MM.1S (cell line): Measurements from ENCODE around the gene PNMA8C.

ENCODE experiments used
- DNase-seq: peaks from one replicate; pipeline ENCODE4 v3.0.0-alpha.2; 2015
- H2AFZ ChIP-seq: fragments of 300-600 bp; sonication (generic); 2 replicates; pipeline ENCODE4 v1.6.0; 2016; ENCODE audit warnings: antibody characterized with exemption, low read length
- H3F3A ChIP-seq: fragments of 300-600 bp; sonication (generic); 2 replicates; pipeline ENCODE4 v1.6.1; 2016; ENCODE audit warnings: mild to moderate bottlenecking, antibody characterized with exemption, low read length, moderate library complexity, mixed read lengths; ENCODE audit not compliant: insufficient read depth
- H3K27ac ChIP-seq: fragments of 300-600 bp; sonication (generic); 2 replicates; pipeline ENCODE4 v1.5.1; 2016; ENCODE audit warnings: mild to moderate bottlenecking, low read length
- H3K27me3 ChIP-seq: fragments of 300-600 bp; sonication (generic); replicated peaks from 2 replicates; pipeline ENCODE4 v1.6.0; 2016; ENCODE audit warnings: low read length; ENCODE audit not compliant: insufficient read depth
- H3K36me3 ChIP-seq: fragments of 300-600 bp; sonication (generic); replicated peaks from 2 replicates; pipeline ENCODE4 v1.6.1; 2016; ENCODE audit warnings: mild to moderate bottlenecking, low read length, mixed read lengths; ENCODE audit not compliant: insufficient read depth
- H3K4me1 ChIP-seq: fragments of 300-600 bp; sonication (generic); 2 replicates; pipeline ENCODE4 v1.6.1; 2016; ENCODE audit warnings: low read length, mixed read lengths
- H3K4me2 ChIP-seq: fragments of 300-600 bp; sonication (generic); 2 replicates; pipeline ENCODE4 v1.6.0; 2016; ENCODE audit warnings: low read depth, low read length
- H3K4me3 ChIP-seq: fragments of 300-600 bp; sonication (generic); 2 replicates; pipeline ENCODE4 v1.5.1; 2016; ENCODE audit warnings: low read length, mixed read lengths
- H3K79me2 ChIP-seq: fragments of 300-600 bp; sonication (generic); 2 replicates; pipeline ENCODE4 v1.6.1; 2016; ENCODE audit warnings: mixed run types, low read length, mixed read lengths
- H3K9ac ChIP-seq: fragments of 300-600 bp; sonication (generic); 2 replicates; pipeline ENCODE4 v1.6.1; 2016; ENCODE audit warnings: low read length, mixed read lengths
- H3K9me2 ChIP-seq: fragments of 300-600 bp; sonication (generic); replicated peaks from 2 replicates; pipeline ENCODE4 v1.6.1; 2016; ENCODE audit warnings: mild to moderate bottlenecking, low read length, mixed read lengths; ENCODE audit not compliant: insufficient read depth
- H3K9me3 ChIP-seq: fragments of 300-600 bp; sonication (generic); replicated peaks from 2 replicates; pipeline ENCODE4 v1.6.1; 2016; ENCODE audit warnings: mild to moderate bottlenecking, low read length, mixed read lengths; ENCODE audit not compliant: insufficient read depth
- H4K20me1 ChIP-seq: fragments of 300-600 bp; sonication (generic); 2 replicates; pipeline ENCODE4 v1.6.1; 2016; ENCODE audit warnings: mild to moderate bottlenecking, low read length, moderate library complexity, mixed read lengths; ENCODE audit not compliant: insufficient read depth
- EZH2 ChIP-seq: fragments of 300-600 bp; sonication (generic); optimal IDR thresholded peaks from 2 replicates; pipeline ENCODE3; 2017; ENCODE audit warnings: low read depth, mild to moderate bottlenecking, antibody characterized with exemption, low read length, mixed read lengths
- EZH2phosphoT487 ChIP-seq: fragments of 300-600 bp; sonication (generic); IDR thresholded peaks from 2 replicates; pipeline ENCODE4 v1.6.1; 2018; ENCODE audit warnings: antibody characterized with exemption, low read length
- TF ChIP-seq, protein P1 (sequence below): fragments of 300-600 bp; sonication (generic); IDR thresholded peaks from 2 replicates; pipeline ENCODE4 v1.5.1; 2016; ENCODE audit warnings: antibody characterized with exemption, low read length, mixed read lengths

PNMA8C gene

DNA sequence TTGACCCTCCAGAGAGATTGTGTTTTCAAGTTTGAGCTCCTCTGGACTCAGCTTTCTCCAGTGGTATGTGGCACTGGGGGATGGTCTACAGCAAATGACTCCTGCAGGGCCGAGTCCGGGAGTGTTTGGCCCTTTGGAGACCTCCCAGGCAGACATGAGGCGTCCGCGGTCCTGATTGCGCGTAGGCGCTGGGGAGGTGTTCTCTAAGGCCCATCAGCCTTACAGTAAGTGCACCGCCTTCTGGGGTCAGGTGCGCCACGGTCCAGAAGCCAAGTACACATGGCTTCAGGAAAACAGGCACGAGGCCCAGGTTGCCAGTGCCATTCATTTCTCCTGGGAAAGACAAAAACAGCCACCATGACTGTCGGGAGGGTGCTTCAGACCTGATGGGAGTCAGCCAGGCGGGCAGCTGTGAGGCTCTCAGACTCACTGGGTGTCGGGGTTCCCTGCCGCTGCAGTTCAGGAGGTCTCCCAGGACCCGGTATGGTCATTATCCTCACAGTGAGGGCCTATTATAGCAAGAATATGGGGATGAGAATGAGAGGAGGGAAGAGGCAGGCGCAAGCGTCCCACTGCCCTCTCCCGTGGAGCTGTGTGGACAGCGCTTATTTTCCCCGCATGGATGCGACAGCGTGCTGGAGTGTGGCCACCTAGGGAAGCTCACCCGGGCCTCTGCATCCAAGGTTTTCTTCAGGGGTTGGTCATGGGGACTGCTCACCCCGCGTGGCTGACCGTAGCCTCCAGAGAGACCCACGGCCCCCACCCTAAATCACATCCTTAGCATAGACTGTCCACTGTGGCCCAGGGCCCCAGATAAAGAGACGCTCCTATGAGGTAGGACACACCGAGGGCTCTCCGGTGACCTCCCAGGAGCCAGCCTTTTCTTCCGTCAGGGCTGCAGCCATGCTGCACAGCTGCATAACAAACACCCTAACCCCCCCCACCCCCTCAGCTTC is 37.2 kb downstream of the PNMA8C start:
- H2AFZ ChIP-seq: no peak overlapping the region
- no peaks in the 10 kb centered on the region for H3F3A ChIP-seq
- no peaks in the 10 kb centered on the region for H3K27me3 ChIP-seq
- no peak overlapping the region for H3K9ac ChIP-seq
- DNase-seq: no peak
- no peak overlapping the region for H3K27ac ChIP-seq
- H3K9me2 ChIP-seq: no peaks in the 10 kb centered on the region
- H3K4me3 ChIP-seq: no peak overlapping the region
- no peaks in the 10 kb centered on the region for H3K4me1 ChIP-seq
- no peaks in the 10 kb centered on the region for H3K36me3 ChIP-seq
- H3K9me3 ChIP-seq: no peaks in the 10 kb centered on the region
- TF ChIP-seq, protein P1, sequence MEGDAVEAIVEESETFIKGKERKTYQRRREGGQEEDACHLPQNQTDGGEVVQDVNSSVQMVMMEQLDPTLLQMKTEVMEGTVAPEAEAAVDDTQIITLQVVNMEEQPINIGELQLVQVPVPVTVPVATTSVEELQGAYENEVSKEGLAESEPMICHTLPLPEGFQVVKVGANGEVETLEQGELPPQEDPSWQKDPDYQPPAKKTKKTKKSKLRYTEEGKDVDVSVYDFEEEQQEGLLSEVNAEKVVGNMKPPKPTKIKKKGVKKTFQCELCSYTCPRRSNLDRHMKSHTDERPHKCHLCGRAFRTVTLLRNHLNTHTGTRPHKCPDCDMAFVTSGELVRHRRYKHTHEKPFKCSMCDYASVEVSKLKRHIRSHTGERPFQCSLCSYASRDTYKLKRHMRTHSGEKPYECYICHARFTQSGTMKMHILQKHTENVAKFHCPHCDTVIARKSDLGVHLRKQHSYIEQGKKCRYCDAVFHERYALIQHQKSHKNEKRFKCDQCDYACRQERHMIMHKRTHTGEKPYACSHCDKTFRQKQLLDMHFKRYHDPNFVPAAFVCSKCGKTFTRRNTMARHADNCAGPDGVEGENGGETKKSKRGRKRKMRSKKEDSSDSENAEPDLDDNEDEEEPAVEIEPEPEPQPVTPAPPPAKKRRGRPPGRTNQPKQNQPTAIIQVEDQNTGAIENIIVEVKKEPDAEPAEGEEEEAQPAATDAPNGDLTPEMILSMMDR: no peak
- no peaks in the 10 kb centered on the region for H4K20me1 ChIP-seq
- no peaks in the 10 kb centered on the region for H3K79me2 ChIP-seq
- no peak overlapping the region for H3K4me2 ChIP-seq

DNA sequence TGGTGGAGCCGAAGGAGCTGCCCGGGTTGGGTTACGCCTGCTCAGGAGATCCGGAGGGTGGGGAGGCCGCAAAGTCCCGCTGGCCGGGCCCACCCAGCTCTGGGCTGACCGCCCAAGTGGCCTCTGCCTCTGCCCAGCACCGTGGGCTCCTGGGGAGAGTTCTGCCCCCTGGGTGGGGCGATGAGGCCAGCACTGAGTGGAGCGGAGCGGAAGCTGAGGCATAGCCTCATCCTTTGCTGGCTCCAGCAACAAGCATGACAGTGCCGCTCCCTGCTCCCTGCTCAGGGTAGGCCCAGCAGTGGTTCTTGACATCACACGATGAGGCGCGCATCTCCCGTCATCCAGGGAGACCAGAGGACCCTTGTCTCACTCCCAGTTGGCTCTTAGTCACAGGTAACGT is 37.9 kb downstream of the PNMA8C start:
- H3K36me3 ChIP-seq: no peaks in the 10 kb centered on the region
- no peaks in the 10 kb centered on the region for H3K79me2 ChIP-seq
- H4K20me1 ChIP-seq: no peaks in the 10 kb centered on the region
- no peak overlapping the region for H3K9ac ChIP-seq
- H3K4me2 ChIP-seq: no peak overlapping the region
- DNase-seq: no peak
- TF ChIP-seq EZH2: no peak
- no peak for TF ChIP-seq EZH2phosphoT487
- TF ChIP-seq, protein P1: no peak
- no peaks in the 10 kb centered on the region for H3F3A ChIP-seq
- no peaks in the 10 kb centered on the region for H3K4me1 ChIP-seq
- H3K4me3 ChIP-seq: no peak overlapping the region
- no peaks in the 10 kb centered on the region for H3K9me2 ChIP-seq
- no peak overlapping the region for H2AFZ ChIP-seq
- no peaks in the 10 kb centered on the region for H3K9me3 ChIP-seq
- H3K27ac ChIP-seq: no peak overlapping the region
- H3K27me3 ChIP-seq: no peaks in the 10 kb centered on the region

DNA sequence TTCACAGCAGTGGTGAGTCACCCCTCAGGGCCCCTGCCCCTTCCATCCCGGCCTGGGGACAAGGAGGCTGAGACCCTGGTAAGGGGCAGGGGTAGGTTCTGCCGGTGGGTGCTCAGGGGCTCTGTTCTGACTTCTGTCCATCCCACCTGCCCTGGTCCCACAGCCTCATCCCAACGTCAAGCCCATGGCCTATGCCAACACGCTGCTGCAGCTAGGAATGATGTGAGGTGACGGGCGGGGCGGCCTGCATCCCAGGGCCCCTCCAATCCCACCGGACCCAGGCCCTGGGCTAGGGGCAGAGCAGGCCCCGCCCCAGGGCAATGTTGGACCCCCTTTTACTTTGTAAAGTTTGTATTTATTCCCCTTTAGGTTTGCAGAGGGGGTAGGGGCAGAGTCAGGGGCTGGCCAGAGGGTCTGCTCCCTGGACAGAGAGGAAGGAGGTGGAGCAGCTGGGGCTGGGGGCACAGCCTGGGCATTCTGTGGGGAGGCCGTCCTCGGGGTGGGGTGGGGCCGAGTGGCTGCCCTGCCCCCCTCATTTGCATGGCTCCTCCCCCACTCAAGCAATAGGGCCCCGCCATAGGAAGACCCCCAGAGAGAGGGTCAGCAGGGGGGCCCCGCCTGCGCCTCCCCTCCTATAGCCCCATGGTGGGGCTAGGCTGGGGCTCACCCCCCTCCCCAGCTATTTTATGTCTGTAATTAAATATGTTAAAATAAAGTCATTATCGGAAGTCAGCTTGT is 38.4 kb downstream of the PNMA8C start:
- Histone ChIP-seq H3K36me3 (no peaks in the 10 kb centered on the region), H3F3A (no peaks in the 10 kb centered on the region), H3K9me3 (no peaks in the 10 kb centered on the region), H3K27ac (no peak overlapping the region), H3K4me2 (no peak overlapping the region), H2AFZ (no peak overlapping the region), H3K4me1 (no peaks in the 10 kb centered on the region), H3K27me3 (no peaks in the 10 kb centered on the region), H3K9me2 (no peaks in the 10 kb centered on the region), H3K79me2 (no peaks in the 10 kb centered on the region), H3K9ac (no peak overlapping the region), H3K4me3 (no peak overlapping the region), H4K20me1 (no peaks in the 10 kb centered on the region)
- TF ChIP-seq EZH2 (no peak), EZH2phosphoT487 (no peak)
- TF ChIP-seq, protein P1: no peak
- no peak for DNase-seq
